ENCODE measurements around the gene GABARAP. TPM values are rescaled to one million over a fixed set of nuclear protein-coding genes. Genes with fewer than 3 reads are reported as not detected.

GABARAP gene
- polyA plus RNA-seq, 1 of the 3 experiments (the other 2 are of a cell fraction) = 585 TPM

DNA sequence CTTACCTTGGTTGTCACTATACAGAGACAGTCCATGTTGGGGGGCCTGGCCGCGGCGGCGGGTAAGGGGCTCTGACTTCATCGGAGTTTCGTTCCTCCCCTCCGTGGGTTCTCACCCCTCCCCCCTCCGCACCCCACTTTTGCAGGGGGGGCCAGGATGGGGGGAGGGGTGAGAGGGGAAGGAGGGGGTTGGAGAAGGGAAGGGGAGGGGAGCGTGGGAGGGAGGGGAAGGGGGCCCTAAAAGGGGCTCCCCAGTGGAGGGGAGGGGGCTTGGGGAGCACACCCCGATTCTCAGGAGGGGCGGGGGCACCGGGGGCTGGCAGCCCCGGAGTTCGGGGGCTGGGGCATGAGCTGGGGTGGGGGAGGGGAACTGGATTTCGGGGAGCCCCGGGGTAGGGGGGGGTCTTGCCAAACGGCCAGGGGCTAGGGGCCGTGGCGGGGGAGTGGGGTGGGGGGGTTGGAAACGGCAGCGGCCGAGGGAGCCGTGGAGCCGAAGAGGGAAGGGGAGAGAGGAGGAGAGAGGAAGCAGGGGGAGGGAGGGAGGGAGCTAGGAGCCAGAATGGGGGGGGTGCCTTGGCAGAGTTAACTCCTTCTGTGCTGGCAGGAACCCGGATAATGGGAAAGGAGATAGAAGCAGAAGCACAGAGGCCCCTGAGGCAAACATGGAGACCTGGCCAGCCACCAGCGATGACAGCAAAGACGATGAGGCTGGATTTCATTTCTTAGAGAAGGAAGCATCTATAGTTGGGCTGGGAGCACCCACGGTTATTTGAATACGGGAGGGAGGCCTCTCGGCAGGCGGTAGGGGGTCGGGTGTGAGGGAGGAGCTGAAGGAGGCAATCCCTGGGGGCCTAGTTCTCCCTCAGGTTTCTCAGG lies 24.9 kb downstream of the GABARAP start (continued):
- no peak for TF ChIP-seq MXI1 (IDR thresholded peaks at IDR 0.05; ENCODE audit: low read depth, low read length)
- no peak for TF ChIP-seq ZBTB33 (IDR thresholded peaks at IDR 0.05; ENCODE audit: borderline replicate concordance, low read depth)
- TF ChIP-seq JUND (IDR thresholded peaks at IDR 0.05) = no peak
- peak; percentile 12 for TF ChIP-seq CHD2 (IDR thresholded peaks at IDR 0.05; ENCODE audit: low read length, partially characterized antibody)
- no peak for TF ChIP-seq GABPA (IDR thresholded peaks at IDR 0.05; ENCODE audit: low read depth)

- no peaks in the 10 kb centered on the region for H3K9me2 ChIP-seq
- no peak overlapping the region for H2AFZ ChIP-seq (ENCODE audit: low read depth)
- ChIA-PET POLR2A (interaction anchor here (1.0 kb wide), 1 partner anchor 22 kb away, joined by 6 read pairs; the partner anchor contains the start of gene PHF23), CTCF (interaction anchor here (1.0 to 3.7 kb wide), 4 partner anchors 12 to 194 kb away, joined by 3 to 37 read pairs (median 3); partner anchors contain the start of gene DVL2)
- peak overlapping the region; percentile 97 for H3K4me2 ChIP-seq
- peaks cover 0 to 8% of the 10 kb centered on the region in 2 experiments for H3K36me3 ChIP-seq (replicated peaks in 1 of 2; ENCODE audit: control insufficient read depth in 1 of 2, insufficient read depth in 2 of 2, low read length in 1 of 2)
- H3K4me1 ChIP-seq (ENCODE audit: control insufficient read depth in 1 of 2, insufficient read depth in 2 of 2, low read depth in 1 of 2, low read length in 1 of 2) = peaks cover 26 to 63% of the 10 kb centered on the region in 2 experiments; a peak in 3 of 4 replicates
- peaks cover 18% of the 10 kb centered on the region for H4K20me1 ChIP-seq (ENCODE audit: insufficient read depth)
- TF ChIP-seq REST (IDR thresholded peaks at IDR 0.05; ENCODE audit: low read depth, low read length) (no peak), EZH2phosphoT487 (IDR thresholded peaks at IDR 0.05; ENCODE audit: borderline replicate concordance, low read depth) (no peak), SMC3 (IDR thresholded peaks at IDR 0.05; ENCODE audit: low read depth, low read length) (no peak), FOSL2 (IDR thresholded peaks at IDR 0.05; ENCODE audit: borderline replicate concordance, low read depth) (no peak), GATA2 (CRISPR knock-in tag; IDR thresholded peaks at IDR 0.05) (no peak), POLR2AphosphoS5 (IDR thresholded peaks at IDR 0.05; ENCODE audit: low read depth, low read length) (no peak), JUND (IDR thresholded peaks at IDR 0.05) (no peak), ELF1 (IDR thresholded peaks at IDR 0.05) (no peak), RFX5 (IDR thresholded peaks at IDR 0.05; ENCODE audit: low read length) (no peak), GABPA (IDR thresholded peaks at IDR 0.05; ENCODE audit: low read depth) (no peak), MEF2A (IDR thresholded peaks at IDR 0.05; ENCODE audit: borderline replicate concordance, low read depth) (no peak), TCF12 (IDR thresholded peaks at IDR 0.05) (no peak), CTCF (IDR thresholded peaks at IDR 0.05) (no peak), RXRA (IDR thresholded peaks at IDR 0.05; ENCODE audit: borderline replicate concordance, low read depth) (no peak), CHD2 (IDR thresholded peaks at IDR 0.05; ENCODE audit: low read length, partially characterized antibody) (no peak), ZBTB33 (IDR thresholded peaks at IDR 0.05; ENCODE audit: borderline replicate concordance, low read depth) (no peak)
- peaks cover 57% of the 10 kb centered on the region for H3K79me2 ChIP-seq (ENCODE audit: insufficient read depth)
- H3K27me3 ChIP-seq (ENCODE audit: insufficient read depth) = no peaks in the 10 kb centered on the region
- H3K9me3 ChIP-seq = no peaks in the 10 kb centered on the region
- H3K4me3 ChIP-seq (ENCODE audit: low read depth in 2 of 2, low read length in 1 of 2) = peak overlapping the region; percentile 61 to 74
- WGBS (ENCODE audit: low lambda C conversion rate) = 9% methylated on average over 7 of the region's 7 CpGs
- H3K9ac ChIP-seq = peak overlapping the region; percentile 88
- peak overlapping the region; percentile 60 to 96 for H3K27ac ChIP-seq (ENCODE audit: low read depth in 2 of 2, low read length in 1 of 2)
- no peak for DNase-seq
- peaks cover 53% of the 10 kb centered on the region for H3F3A ChIP-seq (replicated peaks; ENCODE audit: insufficient read depth)
Measured at GRCh38 chr17:7216242-7217112, 25.8 kb downstream of the GABARAP start.
